Activated CD8-positive, alpha-beta memory T cell treated with anti-CD3 and anti-CD28 coated beads for 1 hour (primary cell): ENCODE data around the gene NGF.
"Not testable (repeated sequence)": the region's sequence is repeated elsewhere in the genome, so short reads cannot be mapped to it uniquely, and the experiment has no call there.

ENCODE experiments used
- DNase-seq, 2 donors: peaks; one replicate each; pipeline ENCODE4 v3.0.0-alpha.2; 2020; ENCODE audit warnings: low read depth in 1 of 2; ENCODE audit errors: extremely low read depth in 1 of 2

NGF gene

DNA sequence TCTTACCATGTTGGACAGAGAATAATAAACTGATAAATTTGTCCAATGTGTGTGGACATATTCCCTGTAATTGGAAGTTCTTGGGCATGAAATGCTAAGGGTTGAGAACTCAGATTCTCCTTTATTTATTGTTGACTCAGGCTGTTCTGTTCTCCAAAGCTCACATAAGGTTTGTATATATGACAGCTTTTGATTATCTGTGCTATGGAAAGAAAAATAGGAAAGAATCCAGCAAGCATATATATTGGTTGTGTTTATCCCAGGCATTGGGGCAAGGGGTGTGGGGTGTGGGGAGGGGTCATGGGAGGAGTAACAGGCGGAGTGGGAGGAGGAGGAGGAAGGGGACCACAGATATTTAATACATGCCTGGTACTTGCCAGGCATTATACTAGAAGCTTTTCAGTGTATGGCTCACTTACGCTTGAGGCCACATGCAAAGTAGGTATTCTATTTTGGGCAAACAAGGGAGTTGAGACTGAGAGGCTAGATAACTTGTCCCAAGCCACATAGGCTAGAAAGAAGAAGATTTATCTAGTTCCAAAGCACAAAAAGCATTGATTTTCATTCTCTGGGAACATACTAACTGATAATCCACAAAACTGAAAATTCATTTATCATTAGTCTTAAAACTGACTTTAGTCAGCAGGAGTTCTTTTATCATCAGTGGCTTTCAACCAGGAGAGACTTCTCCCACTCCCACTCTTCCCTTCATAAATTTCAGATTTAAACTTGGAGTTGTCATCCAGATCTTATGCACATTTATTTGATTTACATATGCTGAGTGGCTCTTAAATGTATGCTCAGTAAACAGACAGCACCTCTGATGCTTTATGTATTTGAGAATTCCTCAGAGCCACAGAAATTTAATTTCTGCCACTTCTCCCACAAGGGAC lies 27.2 kb downstream of the NGF start:
- no peak for DNase-seq

DNA sequence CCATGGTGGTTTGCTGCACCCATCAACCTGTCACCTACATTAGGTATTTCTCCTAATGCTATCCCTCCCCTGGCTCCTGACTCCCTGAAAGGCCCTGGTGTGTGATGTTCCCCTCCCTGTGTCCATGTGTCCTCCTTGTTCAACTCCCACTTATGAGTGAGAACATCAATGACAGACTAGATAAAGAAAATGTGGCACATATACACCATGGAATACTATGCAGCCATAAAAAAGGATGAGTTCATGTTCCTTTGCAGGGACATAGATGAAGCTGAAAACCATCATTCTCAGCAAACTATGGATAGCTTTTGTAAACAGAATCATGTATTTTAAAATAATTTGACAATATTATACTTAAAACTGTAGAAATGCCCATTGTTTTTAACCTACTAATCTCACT lies 28.5 kb downstream of the NGF start:
- not testable (repeated sequence) for DNase-seq

DNA sequence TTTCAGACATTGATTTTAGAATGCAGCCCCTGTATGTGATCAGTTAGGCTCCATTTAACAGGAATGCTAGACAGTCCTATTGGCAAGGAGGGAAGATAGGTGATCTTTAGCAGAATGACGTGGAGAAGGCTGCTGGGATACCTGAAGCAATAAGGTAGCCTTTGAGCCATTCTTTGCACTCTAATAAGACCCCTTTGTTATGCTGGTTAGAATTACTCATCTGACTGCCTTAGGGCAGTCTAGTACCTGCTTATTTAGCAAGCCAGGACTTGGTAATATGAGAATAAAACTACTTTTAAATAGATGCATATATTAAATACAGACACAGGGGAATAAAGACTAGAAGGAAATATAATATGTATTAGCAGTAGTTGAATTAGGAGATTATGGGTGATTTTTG lies 29.1 kb downstream of the NGF start:
- DNase-seq, result no peak

DNA sequence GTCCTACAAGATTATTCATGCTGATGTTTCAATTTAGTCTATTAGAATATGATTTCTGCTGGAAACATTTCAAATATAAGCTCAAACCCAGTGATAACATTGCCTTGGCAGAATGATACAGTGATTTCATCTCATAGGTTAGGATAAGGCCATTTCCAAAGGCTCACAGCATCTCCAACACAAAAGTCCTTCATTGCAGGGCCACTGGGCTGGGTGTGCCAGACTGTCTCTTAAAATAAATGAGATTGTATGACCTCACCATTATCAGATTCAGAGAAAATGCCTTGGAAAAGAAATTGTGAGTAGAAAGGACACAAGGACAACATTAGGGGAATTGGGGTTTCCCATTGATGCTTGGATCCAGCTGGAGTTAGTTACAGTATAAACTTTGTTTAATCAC lies 30.4 kb downstream of the NGF start:
- no peak for DNase-seq

DNA sequence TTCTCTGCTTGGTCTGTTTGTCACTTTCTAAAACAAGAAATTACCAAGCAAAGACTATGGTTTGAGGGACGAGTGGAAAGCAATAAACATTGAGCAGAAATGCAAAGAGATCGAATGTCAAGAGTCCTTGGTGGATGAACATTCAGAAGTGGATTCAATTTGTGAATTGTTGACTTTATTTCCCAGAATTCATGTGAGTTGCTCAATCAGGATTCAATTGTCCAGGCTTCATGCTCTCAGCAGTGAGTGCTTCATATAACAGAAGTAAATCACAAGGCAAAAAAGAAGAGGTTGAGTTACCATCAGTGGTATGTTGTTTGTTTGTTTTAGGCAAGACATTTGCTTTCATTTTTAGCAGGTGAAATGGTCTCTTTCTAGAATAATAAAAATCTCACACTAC lies 31.9 kb downstream of the NGF start:
- DNase-seq, result no peak

DNA sequence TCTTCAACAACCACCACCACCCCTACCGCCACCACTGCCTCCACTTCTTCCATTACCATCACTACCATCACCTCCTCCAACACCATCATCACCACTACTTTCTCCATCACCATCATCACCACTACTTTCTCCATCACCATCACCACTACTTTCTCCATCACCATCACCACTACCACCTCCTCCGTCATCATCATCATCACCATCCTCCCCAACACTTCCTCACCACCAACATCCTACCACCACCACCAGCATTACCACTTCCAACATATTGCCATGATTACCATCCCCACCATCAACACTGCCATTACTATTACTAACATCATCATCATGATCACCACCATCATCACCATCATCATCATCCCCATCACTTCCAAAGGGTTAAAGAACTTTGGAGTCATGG lies 34.7 kb downstream of the NGF start:
- DNase-seq, result no peak

DNA sequence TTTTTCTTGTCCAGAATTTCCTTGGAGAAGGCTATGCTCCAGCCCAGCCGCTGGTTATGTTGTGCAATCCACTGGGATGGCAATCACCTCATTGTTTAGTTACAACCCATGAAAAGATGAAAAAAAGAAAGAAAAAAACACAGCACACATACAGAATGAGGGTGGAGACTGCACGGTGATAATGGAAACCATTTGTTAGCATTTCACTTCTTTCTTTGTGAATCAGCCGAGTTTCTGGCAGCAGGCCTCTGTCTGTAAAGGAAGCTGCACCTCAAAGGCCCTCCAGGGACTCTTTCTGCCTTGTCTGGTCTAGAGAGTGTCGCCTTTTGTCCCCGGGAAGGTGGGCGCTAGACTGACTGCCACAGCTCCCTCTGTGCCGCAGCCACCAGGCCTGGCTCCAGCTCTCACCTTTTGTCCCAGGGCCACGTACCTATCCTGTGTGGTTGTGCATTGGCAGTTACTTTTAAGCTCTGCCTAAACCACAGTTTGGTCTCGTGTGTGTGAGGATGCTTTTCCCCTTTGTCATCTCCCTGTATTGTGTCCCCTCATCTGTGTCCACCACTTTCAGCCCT lies 35.6 kb downstream of the NGF start:
- no peak for DNase-seq

DNA sequence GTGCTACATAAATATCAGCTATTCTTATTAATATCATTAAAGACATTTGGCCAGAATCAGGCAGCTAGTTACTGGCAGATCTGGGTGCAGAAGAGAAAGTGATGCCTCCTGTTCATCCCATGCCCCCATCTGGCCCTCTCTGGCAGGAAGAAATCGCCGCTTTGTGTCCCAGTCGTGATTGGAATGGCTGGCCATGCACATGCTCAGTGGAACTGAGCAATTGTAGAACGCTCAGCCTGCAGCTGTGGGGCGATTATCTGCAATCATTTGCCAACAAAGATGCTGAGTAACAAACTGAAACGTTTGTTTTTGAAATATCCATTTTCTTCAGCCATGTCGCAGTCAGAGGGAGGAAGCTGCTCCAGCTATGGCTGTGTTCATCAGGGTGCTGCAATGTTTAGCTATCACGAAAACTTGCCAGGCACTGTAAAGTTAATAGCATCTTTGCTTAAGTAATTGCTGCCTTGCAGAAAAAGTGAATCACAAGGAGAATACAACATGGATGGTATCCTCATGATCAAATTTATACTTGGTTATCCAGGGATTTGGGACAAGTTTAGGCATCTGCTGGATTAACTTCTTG lies 36.5 kb downstream of the NGF start:
- DNase-seq, result no peak

DNA sequence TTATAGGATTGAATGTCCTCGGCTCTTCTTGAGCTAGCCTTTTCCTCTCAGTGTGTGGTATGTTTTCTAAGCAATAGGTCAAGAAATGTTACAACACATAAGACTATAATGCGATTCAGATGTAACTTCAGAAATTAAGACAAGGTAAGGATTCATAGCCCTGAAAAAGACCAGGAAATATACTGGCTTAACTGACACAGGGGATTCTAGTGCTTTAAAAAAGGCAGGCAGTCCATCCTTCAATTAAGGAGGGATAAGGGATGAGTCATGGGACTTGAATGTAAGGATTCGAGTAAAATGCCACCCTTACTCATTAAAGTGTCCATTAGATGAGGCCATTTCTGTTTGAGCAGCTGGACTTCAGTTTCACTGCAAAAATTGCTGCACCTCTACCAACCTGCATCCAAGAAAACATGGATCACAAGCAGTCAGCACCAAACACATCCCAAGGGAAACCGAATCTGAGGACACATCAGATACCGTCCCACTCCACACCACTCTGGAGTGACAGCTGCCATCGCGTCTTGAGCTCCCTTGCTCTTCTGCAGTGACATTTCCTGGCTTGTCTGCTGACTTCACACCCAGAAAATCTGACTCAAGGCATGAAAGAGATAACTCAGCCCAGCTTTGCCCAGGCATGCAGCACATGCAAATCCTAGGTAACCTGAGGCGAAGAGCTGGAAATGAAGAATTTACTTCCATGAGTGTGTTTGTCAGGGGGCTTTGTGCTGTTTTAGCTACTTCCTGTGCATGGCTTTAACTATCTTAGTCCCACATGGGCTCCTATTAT lies 37.8 kb downstream of the NGF start:
- DNase-seq, result no peak

DNA sequence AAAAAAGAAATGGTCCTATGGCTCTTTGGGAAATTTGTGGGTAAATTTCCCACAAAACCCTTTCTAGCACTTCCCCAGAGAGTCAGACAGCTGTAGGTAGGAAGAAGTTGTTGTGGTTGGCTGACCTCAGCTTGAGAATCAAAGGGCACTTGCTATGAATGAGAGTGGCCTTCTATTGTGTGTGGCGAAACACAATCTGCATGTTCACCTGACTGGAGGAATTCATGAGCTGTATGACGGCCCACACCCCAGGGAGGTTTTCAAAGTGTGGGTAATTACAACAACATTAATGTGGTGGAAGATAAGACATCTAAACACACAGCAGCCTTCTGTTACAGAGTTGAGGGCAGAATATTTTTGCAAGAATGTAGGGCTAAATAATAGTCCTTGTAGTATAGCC lies 38.8 kb downstream of the NGF start:
- no peak for DNase-seq

DNA sequence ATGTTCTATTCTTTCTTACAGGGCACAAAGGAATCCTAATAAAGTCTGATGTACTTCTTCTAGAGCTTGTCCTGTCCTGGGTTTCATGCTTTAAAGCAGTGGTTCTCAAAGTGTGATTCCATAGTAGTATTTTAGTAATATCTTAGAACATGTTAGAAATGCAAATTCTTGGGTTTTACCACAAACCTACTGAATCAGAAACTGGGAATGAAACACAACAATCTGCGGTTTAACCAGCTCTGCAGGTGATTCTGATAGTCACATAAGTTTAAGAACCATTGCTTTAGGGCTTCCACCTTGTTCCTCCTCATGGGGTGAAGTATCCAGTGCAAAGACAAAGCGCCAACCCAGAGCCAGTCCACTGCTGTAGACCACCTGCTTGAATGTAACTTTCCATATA lies 41.1 kb downstream of the NGF start:
- no peak for DNase-seq

DNA sequence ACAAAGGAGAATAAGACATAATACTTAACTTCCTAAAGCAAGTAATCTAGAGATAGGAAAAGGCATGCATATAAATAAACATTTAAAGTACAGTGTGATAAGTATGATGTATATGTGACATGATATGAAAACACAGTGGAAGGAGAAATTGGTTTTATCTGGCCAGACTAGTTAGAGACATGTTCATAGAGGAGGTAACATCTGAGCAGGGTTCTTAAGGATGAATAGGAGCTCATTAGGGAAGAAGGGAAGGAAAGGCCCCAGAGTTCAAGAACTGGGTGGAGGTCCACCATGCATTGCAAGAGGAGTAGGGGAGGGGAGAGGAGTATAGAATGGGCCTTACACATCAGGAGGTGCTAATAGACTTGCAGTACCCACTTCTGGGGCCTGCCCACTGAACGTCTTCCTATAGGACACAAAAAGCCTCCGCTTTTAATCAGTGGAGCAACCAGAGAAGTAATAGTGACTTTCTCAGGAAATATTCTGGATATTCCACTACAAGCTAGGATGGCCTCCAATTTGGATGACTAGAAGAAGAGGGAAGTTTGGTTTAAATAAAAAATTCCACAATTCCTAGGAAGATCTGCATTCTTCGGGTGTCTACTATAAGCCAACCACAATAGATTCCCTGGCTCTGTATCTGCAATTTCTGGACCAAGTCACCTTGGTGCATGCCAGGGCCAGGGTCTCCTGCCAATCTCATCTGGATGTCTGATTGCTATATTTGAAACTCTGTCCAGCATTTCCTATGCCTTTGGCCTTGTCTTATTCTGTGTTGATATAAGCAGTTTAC lies 41.9 kb downstream of the NGF start:
- DNase-seq, result no peak

DNA sequence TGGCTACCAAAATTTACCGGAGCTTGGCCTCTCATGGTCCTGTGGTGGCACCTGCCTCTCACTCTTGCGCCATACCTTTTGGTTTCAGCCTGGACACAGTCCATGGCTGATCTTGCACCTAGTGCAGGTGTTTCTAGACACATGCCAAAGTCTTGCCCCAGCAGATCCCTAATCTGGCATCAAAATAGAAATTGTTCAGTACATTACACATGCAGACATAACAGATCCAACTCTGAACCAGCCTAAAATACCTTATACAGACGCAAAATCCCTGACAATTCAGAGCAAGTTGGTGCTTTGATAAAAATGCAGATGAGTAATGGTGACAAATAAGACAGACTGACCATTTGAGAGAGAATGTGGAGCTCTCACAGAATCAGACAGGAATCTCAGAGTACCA lies 44.1 kb downstream of the NGF start:
- DNase-seq, result no peak

DNA sequence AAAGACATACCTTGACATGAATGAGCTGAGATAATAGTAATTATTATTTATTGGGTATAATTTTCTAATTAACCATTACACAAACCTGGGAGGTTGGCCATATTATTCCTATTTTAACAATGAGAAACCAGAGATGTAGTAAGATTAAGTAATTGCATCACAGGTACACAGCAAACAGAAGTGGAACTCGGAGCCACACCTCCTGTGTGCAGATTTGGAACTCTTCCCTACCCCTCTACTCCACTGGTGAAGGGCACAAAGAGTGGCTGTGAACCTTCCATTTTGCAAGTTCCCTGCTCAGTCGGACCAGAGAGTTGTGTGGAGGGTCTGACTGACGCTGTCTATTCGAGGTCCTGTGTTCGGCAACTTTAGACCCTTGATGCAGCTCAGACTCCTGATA lies 45.0 kb downstream of the NGF start:
- no peak for DNase-seq

DNA sequence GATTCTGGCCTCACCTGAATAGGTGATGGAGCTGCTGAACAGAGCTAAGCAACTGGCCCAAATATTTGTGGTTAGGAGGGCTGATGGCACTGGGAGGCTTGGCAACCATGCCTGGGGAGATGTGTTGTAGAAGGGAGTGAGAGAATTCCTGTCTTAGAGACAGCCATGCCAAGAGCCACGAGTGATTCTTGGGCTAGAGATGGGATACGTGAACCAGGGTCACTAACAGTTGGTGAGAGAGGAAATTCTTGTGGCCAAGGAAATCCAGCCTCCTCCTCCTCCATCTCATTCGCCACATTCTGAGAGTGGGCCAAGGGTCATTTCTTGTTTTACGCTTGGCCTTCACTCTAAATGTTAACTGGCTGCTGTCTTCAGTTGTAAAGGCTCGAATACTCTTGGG lies 46.3 kb downstream of the NGF start:
- no peak for DNase-seq

DNA sequence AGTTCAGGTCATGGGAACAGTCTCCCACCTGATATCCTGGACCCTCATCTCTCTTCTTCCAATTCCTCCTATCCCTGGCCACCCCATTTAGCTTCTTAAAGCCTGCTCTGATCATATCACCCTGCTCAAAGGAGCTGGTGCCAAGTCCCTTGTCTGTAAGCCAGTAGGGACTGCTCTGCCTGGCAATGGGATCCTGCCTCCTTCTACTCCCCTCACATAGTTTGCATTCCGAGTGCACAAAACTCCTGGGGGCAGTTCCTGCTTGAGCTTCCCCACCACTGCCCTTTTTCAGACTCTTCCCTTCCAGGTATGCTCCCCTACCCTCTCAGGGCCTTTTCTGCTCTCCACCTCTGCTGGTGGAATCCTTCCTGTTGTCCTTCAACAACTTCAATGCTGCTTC lies 48.1 kb downstream of the NGF start:
- DNase-seq, result no peak

DNA sequence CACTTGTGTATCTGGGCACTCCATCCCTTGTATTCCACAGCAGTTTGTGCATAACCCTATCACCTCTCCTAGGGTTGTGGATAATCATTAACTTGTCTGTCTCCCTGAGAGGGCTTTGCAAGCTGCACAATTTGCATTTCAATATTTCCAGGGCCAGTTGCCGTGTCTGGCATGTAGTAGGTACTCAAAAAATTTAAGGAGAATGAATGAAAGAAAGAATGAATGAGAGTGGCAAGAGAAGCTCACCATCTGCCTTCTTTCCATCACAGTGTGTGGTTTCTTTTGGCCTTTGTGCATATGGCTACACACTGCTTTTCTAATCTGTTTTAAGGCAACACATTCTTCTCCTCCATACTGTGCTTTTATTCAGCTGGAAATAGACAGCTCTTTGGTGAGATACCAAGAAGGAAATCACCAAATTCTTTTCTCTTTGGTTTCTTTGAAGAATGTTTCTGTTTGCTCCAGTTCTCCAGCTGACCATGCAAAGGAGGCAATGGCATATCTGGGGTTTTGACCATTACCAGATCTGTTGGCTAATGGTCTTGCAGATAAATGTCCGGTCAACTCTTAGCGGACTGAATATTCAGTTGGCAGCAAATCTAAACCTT lies 49.4 kb downstream of the NGF start:
- DNase-seq, result no peak

DNA sequence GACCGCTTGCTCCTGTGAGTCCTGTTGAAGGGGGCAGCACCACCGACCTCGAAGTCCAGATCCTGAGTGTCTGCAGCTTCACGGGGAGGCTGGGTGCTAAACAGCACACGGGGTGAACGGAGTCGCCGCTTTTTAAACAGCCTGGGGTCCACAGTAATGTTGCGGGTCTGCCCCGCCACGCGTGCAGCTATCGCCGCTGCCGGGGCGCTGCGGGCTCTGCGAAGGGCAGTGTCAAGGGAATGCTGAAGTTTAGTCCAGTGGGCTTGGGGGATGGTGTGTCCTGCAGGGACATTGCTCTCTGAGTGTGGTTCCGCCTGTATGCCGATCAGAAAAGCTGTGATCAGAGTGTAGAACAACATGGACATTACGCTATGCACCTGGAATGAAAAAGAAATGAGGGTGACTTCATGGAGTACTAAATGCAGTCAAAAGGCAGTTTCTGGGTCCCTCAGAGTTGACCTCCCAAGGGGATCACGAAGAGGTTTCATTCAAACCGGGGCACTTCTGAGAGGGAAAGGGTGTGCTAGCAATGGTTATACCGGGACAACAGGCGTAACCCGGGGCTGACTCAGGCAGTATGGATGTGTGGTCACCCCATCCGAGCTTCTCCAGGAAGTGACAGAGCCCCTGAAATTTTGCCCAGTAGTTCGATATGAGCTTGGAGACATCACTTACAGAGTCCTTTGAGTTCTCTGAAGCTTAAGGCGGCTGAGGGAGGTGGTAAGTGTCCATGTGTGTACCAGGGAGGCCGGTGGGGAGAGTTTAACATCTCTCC lies 51.4 kb downstream of the NGF start:
- DNase-seq, result no peak

DNA sequence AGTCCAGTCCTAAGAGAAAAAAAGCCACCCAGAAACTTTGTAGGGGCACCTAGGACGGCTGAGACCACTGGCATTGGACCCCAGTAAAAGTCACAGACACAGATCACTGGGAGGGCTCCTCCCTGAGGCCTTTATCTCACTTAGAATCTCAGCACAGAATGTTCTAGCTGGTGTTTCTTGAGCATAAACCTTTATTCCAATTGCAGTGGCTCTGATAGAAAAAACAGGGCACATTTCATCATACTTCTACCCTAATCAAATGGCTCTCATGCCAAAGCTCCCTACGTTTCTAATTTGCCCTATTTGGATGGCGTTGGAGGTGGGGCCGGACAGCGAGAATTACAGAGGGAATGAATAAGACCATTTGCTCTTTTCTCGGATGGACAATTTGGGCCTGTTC lies 53.8 kb downstream of the NGF start:
- DNase-seq, result no peak
